Activated CD8-positive, alpha-beta T cell treated with anti-CD3 and anti-CD28 coated beads for 36 hours (primary cell): ENCODE data around the gene MUC6. TPM values are rescaled to one million over a fixed set of nuclear protein-coding genes. Genes with fewer than 3 reads are reported as not detected.
A peak's percentile ranks its signal among the peaks of the same experiment; 100 is the strongest.

Experiments
- ATAC-seq: fragments of 200-7000 bp; cut with Tn5 transposase; one replicate; pipeline ENCODE4 v1.10.0; 2021; ENCODE audit warnings: mild to moderate bottlenecking, moderate library complexity
- CTCF ChIA-PET: fragments of 350-600 bp; sonication (Branson Sonifier 250); formaldehyde crosslinking; loops from one replicate; lab custom pipeline; 2021; ENCODE audit warnings: antibody characterized with exemption; lab: Charles Lee
- POLR2A ChIA-PET: fragments of 350-600 bp; sonication (Branson Sonifier 250); formaldehyde crosslinking; loops from one replicate; lab custom pipeline; 2021; ENCODE audit warnings: antibody characterized with exemption; lab: Charles Lee
- DNase-seq: peaks from one replicate; pipeline ENCODE4 v3.0.0-alpha.2; 2020
- H3K27ac Mint-ChIP-seq: one replicate; pipeline ENCODE4 v1.8.0; 2021; ENCODE audit warnings: mild to moderate bottlenecking, mixed read lengths
- H3K27me3 Mint-ChIP-seq: one replicate; pipeline ENCODE4 v1.8.0; 2021; ENCODE audit warnings: mixed read lengths
- H3K36me3 Mint-ChIP-seq: one replicate; pipeline ENCODE4 v1.8.0; 2021; ENCODE audit warnings: low read depth, mixed read lengths
- H3K4me1 Mint-ChIP-seq: one replicate; pipeline ENCODE4 v1.8.0; 2021; ENCODE audit warnings: low read depth, mixed read lengths
- H3K4me3 Mint-ChIP-seq: one replicate; pipeline ENCODE4 v1.8.0; 2021; ENCODE audit warnings: mild to moderate bottlenecking, moderate library complexity, mixed read lengths
- H3K9me3 Mint-ChIP-seq: one replicate; pipeline ENCODE4 v1.8.0; 2021; ENCODE audit warnings: mixed read lengths
- intact Hi-C: fragments of 100-400 bp; cut with micrococcal nuclease; formaldehyde crosslinking; loops from one replicate; pipeline ENCODE4 v1.10.0; 2022
- total RNA-seq, 2 experiments: library from RNA; stranded (reverse); gene quantifications; one replicate each; pipeline ENCODE4 v1.2.3, GENCODE V29; 2021
- TF ChIP-seq, protein P1 (sequence below): fragments of 200-600 bp; IDR thresholded peaks from one replicate; pipeline ENCODE4 v1.8.0; 2022; ENCODE audit warnings: antibody characterized with exemption, mild to moderate bottlenecking

Gene MUC6
- total RNA-seq, 2 experiments from 2014 or later = not detected

DNA sequence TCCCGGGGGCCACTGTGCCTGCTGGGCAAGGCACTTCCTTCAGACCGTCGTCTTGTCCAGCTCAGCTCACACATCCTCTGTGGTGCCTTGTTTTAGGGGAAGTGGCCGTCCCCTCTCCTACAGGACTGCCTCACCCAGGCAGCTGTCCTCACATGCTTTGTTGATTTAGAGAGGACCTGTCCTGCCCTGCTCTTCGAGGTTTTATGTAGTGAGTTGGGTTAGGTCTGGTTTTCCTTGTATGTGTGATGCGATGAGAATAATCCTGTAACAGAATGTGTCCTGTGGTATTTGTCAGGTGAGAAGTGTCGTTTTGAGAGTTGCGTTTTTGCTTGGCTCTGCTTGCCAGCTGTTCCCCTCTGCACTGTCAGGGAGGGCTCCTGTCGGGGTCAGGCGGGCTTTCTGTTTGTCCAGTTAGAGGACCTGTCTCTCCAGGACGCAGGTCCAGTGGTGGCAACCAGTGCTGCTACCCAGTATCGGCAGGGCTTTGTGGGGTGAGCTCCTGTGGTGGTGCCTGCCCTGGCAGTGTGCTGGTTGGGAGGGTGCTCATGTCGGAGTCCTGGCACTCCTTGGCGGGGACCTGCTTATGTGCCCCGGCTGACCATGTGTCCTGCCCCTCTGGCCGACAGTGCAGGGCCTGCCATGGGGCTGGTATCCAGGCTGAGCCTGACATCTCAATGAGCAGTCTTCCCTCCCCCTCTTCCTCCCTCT, 41.3 kb downstream of the MUC6 start:
- TF ChIP-seq, protein P1, sequence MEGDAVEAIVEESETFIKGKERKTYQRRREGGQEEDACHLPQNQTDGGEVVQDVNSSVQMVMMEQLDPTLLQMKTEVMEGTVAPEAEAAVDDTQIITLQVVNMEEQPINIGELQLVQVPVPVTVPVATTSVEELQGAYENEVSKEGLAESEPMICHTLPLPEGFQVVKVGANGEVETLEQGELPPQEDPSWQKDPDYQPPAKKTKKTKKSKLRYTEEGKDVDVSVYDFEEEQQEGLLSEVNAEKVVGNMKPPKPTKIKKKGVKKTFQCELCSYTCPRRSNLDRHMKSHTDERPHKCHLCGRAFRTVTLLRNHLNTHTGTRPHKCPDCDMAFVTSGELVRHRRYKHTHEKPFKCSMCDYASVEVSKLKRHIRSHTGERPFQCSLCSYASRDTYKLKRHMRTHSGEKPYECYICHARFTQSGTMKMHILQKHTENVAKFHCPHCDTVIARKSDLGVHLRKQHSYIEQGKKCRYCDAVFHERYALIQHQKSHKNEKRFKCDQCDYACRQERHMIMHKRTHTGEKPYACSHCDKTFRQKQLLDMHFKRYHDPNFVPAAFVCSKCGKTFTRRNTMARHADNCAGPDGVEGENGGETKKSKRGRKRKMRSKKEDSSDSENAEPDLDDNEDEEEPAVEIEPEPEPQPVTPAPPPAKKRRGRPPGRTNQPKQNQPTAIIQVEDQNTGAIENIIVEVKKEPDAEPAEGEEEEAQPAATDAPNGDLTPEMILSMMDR = no peak
- ChIA-PET POLR2A (no interaction called here), CTCF (no interaction called here)
- intact Hi-C loops = no loop called here
- Mint-ChIP-seq H3K27me3 (no peaks in the 10 kb centered on the region), H3K27ac (peak overlapping the region; percentile 11), H3K4me3 (no peak overlapping the region), H3K4me1 (peaks cover 14% of the 10 kb centered on the region), H3K9me3 (no peaks in the 10 kb centered on the region), H3K36me3 (peaks cover 13% of the 10 kb centered on the region)
- DNase-seq (no peak), ATAC-seq (peak; percentile 28)

DNA sequence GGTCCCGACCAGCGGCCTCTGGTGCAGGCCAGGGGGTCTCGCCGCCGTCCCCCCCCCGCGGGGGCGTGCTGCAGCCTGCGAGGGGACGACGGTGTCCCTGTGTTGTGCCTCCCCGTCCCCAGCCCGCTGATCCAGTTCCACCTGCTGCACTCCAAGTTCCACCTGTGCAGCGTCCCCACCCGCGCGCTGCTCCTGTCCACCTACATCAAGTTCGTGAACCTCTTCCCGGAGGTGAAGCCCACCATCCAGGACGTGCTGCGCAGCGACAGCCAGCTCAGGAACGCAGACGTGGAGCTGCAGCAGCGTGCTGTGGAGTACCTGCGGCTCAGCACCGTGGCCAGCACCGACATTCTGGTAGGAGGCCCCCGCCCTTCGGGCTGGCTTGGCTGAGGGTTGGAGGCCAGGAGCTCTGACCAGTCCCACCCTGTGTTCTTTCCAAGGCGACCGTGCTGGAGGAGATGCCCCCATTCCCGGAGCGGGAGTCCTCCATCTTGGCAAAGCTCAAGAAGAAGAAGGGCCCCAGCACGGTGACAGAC, 42.8 kb downstream of the MUC6 start:
- Mint-ChIP-seq H3K36me3 (peaks cover 14% of the 10 kb centered on the region), H3K27ac (no peak overlapping the region), H3K4me3 (no peak overlapping the region), H3K27me3 (no peaks in the 10 kb centered on the region), H3K4me1 (peaks cover 14% of the 10 kb centered on the region), H3K9me3 (no peaks in the 10 kb centered on the region)
- ATAC-seq = no peak
- no peak for DNase-seq
- intact Hi-C loops = no loop called here
- ChIA-PET POLR2A (no interaction called here), CTCF (no interaction called here)
- TF ChIP-seq, protein P1 = no peak

DNA sequence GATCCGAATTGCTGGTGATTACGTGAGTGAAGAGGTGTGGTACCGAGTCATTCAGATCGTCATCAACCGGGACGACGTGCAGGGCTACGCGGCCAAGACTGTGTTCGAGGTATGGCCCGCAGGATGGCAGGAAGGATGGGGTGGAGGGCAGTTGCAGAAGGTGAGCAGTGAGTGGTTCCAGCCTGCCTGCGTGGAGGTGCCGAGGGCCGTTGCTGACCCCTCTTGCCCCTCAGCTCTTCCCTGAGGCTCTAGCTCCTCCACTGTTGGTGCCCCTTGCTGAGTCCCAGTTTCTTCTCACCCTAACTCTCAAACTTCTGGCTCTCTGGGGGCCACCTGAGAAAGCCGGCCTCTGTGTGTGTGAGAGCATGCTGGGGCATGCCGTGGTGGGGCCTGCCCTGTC, 43.9 kb downstream of the MUC6 start:
- Mint-ChIP-seq H3K27me3 (no peaks in the 10 kb centered on the region), H3K4me3 (no peak overlapping the region), H3K36me3 (peaks cover 14% of the 10 kb centered on the region), H3K9me3 (no peaks in the 10 kb centered on the region), H3K27ac (no peak overlapping the region), H3K4me1 (peaks cover 14% of the 10 kb centered on the region)
- ChIA-PET POLR2A (no interaction called here), CTCF (no interaction called here)
- ATAC-seq = no peak
- intact Hi-C loops = no loop called here
- no peak for DNase-seq
- TF ChIP-seq, protein P1 = no peak

DNA sequence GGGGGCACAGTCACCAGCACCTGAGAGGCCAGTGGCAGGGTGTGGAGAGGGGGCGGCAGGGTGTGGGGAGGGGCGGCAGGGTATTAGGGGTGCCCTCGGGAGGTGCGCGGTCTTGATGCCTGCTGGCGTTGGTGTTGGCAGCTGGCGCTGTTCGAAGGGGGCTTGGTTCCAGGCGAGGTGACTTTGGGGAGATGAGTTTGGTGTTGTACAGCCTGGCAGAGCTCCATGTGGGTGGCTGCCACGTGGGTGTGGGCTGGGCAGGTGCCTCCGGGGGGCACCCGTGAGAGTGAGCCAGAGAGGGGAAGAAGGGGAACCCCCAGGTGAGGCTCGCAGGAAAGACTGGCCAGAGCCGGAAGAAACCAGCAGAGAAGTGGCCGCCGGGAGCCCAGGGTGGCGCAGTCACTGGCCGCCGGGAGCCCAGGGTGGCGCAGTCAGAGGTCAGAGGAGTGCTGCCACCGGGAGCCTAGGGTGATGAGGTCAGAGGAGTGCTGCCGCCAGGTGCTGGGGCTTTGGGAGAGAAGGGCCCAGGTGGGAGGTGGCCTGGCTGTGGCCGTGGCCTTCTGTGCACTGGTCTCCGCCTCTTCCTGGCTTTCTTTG, 44.7 kb downstream of the MUC6 start:
- DNase-seq (no peak), ATAC-seq (no peak)
- no peak overlapping the region for H3K4me3 Mint-ChIP-seq
- ChIA-PET POLR2A (no interaction called here), CTCF (no interaction called here)
- peaks cover 14% of the 10 kb centered on the region for H3K36me3 Mint-ChIP-seq
- peaks cover 12% of the 10 kb centered on the region for H3K4me1 Mint-ChIP-seq
- TF ChIP-seq, protein P1 = no peak
- H3K27ac Mint-ChIP-seq = no peak overlapping the region
- intact Hi-C loops = no loop called here
- H3K9me3 Mint-ChIP-seq = no peaks in the 10 kb centered on the region
- H3K27me3 Mint-ChIP-seq = no peaks in the 10 kb centered on the region

DNA sequence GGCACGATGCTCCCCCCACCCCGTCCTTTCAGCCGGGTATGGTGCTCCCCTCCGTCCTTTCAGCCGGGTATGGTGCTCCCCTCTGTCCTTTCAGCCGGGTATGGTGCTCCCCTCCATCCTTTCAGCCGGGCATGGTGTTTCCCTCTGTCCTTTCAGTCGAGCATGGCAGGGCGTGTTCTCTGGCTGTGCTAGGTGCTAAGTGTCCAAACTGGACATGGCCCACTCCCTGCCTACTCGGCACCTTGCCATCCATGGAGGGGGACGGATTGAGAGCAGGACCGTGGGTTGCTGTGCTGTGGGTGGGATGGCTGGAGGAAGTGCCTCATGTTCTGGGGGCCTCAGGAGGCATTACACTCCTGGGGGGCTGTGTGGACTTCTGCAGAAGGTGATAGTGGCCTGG, 45.5 kb downstream of the MUC6 start:
- CTCF ChIA-PET = no interaction called here
- intact Hi-C loops = no loop called here
- TF ChIP-seq, protein P1 = no peak
- peaks cover 14% of the 10 kb centered on the region for H3K36me3 Mint-ChIP-seq
- POLR2A ChIA-PET = no interaction called here
- no peaks in the 10 kb centered on the region for H3K27me3 Mint-ChIP-seq
- H3K27ac Mint-ChIP-seq = no peak overlapping the region
- no peak for DNase-seq
- peaks cover 7% of the 10 kb centered on the region for H3K4me1 Mint-ChIP-seq
- no peak for ATAC-seq
- no peak overlapping the region for H3K4me3 Mint-ChIP-seq
- H3K9me3 Mint-ChIP-seq = no peaks in the 10 kb centered on the region
